ENCODE data around the gene PLSCR1. TPM values are rescaled to one million over a fixed set of nuclear protein-coding genes. Genes with fewer than 3 reads are reported as not detected.
"Not testable (repeated sequence)": the region's sequence is repeated elsewhere in the genome, so short reads cannot be mapped to it uniquely, and the experiment has no call there.

PLSCR1 gene
- total and polyA plus RNA-seq, 2 experiments from 2014 or later, result 62.7 to 78.3 TPM

DNA sequence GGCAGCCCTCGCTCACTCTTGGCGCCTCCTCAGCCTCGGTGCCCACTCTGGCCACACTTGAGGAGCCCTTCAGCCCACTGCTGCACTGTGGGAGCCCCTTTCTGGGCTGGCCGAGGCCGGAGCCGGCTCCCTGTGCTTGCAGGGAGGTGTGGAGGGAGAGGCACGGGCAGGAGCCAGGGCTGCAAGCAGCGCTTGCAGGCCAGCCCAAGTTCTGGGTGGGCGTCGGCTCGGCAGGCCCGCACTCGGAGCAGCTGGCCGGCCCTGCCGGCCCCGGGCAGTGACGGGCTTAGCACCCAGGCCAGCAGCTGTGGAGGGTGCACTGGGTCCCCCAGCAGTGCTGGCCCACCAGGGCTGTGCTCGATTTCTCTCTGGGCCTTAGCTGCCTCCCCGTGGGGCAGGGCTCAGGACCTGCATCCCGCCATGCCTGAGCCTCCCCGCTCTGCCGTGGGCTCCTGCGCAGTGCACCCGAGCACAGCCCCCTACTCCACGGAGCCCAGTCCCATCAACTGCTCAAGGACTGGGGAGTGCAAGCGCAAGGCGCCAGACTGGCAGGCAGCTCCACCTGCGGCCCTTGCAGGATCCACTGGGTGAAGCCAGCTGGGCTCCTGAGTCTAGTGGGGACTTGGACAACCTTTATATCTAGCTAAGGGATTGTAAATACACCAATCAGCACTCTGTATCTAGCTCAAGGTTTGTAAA is 47.1 kb downstream of the PLSCR1 start:
- H3K4me1 Mint-ChIP-seq; H3K79me2 ChIP-seq (replicated peaks; ENCODE audit: insufficient read depth); H4K20me1 ChIP-seq (replicated peaks; ENCODE audit: insufficient read depth); H3K36me3 ChIP-seq (ENCODE audit: insufficient read depth); H3K4me1 ChIP-seq (ENCODE audit: insufficient read depth); H2AFZ ChIP-seq; H3K4me2 ChIP-seq; H3K4me3 ChIP-seq; H3K9me2 ChIP-seq (ENCODE audit: insufficient read depth); ATAC-seq; H3K4me3 Mint-ChIP-seq; DNase-seq (ENCODE audit: low spot score); H3K27me3 Mint-ChIP-seq (ENCODE audit: insufficient read depth, low read depth, poor library complexity); H3K27me3 ChIP-seq (ENCODE audit: insufficient read depth); H3K27ac ChIP-seq (ENCODE audit: low read depth); H3F3A ChIP-seq (replicated peaks; ENCODE audit: low read depth); H3K27ac Mint-ChIP-seq: not testable (repeated sequence)
- Mint-ChIP-seq H3K36me3 (ENCODE audit: low read depth) (peaks cover 13% of the 10 kb centered on the region; the same call in 2 of the 3 replicates), H3K9me3 (peaks cover 14% of the 10 kb centered on the region)

DNA sequence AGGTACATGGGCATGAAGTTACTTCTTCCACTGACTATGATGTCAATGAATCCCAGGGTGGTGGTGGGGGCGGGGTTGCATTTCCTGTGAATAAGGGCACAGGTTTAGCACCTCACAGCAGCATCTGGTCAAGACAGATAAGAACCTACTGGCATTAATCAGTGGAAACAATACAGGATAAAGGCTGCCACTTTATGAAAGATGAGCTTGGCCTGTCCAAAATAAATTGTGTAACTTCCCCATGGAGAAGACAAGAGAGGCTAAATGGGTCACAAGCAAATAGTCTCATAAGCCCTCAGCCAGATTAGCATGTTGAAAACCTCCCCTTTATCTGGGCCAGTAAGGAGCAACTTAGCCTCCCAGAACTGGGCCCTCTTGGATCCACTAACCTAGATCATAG is 47.7 kb downstream of the PLSCR1 start:
- no peaks in the 10 kb centered on the region for H3K27me3 ChIP-seq (ENCODE audit: insufficient read depth)
- ATAC-seq (no peak), DNase-seq (ENCODE audit: low spot score) (no peak)
- H3K4me1 ChIP-seq (ENCODE audit: insufficient read depth), result no peaks in the 10 kb centered on the region
- no peaks in the 10 kb centered on the region for H3F3A ChIP-seq (replicated peaks; ENCODE audit: low read depth)
- H3K4me2 ChIP-seq, result no peak overlapping the region
- no peak overlapping the region for H3K4me3 Mint-ChIP-seq
- H3K27me3 Mint-ChIP-seq (ENCODE audit: insufficient read depth, low read depth, poor library complexity), result no peaks in the 10 kb centered on the region
- no peak overlapping the region for H3K27ac Mint-ChIP-seq
- H3K27ac ChIP-seq (ENCODE audit: low read depth), result no peak overlapping the region
- H3K36me3 ChIP-seq (ENCODE audit: insufficient read depth), result no peaks in the 10 kb centered on the region
- H3K9me3 Mint-ChIP-seq, result peaks cover 14% of the 10 kb centered on the region
- H2AFZ ChIP-seq, result no peak overlapping the region
- peaks cover 13% of the 10 kb centered on the region; the same call in 2 of the 3 replicates for H3K36me3 Mint-ChIP-seq (ENCODE audit: low read depth)
- no peaks in the 10 kb centered on the region; the same call in 2 of the 3 replicates for H3K4me1 Mint-ChIP-seq
- H3K9me2 ChIP-seq (ENCODE audit: insufficient read depth), result 0 out of 2 replicates have a peak, but pooled peaks cover 4% of the 10 kb centered on the region
- H4K20me1 ChIP-seq (replicated peaks; ENCODE audit: insufficient read depth), result no peaks in the 10 kb centered on the region
- no peaks in the 10 kb centered on the region for H3K79me2 ChIP-seq (replicated peaks; ENCODE audit: insufficient read depth)
- no peak overlapping the region for H3K4me3 ChIP-seq
- TF ChIP-seq ZNF114 (CRISPR knock-in tag; IDR thresholded peaks at IDR 0.05) (no peak), NANOG (IDR thresholded peaks at IDR 0.05; ENCODE audit: borderline replicate concordance) (no peak), ZNF331 (CRISPR knock-in tag; IDR thresholded peaks at IDR 0.05; ENCODE audit: low read depth) (no peak), CREB1 (CRISPR knock-in tag; IDR thresholded peaks at IDR 0.05; ENCODE audit: low read depth) (no peak), POLR2AphosphoS5 (IDR thresholded peaks at IDR 0.05; ENCODE audit: low read depth) (no peak), EZH2 (IDR thresholded peaks at IDR 0.05; ENCODE audit: low read depth, unreplicated experiment) (no peak), REST (IDR thresholded peaks at IDR 0.05; ENCODE audit: unreplicated experiment) (no peak), STAT1 (IDR thresholded peaks at IDR 0.05; ENCODE audit: unreplicated experiment) (no peak), ETS1 (IDR thresholded peaks at IDR 0.05) (no peak)
- TF ChIP-seq, protein P1, sequence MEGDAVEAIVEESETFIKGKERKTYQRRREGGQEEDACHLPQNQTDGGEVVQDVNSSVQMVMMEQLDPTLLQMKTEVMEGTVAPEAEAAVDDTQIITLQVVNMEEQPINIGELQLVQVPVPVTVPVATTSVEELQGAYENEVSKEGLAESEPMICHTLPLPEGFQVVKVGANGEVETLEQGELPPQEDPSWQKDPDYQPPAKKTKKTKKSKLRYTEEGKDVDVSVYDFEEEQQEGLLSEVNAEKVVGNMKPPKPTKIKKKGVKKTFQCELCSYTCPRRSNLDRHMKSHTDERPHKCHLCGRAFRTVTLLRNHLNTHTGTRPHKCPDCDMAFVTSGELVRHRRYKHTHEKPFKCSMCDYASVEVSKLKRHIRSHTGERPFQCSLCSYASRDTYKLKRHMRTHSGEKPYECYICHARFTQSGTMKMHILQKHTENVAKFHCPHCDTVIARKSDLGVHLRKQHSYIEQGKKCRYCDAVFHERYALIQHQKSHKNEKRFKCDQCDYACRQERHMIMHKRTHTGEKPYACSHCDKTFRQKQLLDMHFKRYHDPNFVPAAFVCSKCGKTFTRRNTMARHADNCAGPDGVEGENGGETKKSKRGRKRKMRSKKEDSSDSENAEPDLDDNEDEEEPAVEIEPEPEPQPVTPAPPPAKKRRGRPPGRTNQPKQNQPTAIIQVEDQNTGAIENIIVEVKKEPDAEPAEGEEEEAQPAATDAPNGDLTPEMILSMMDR (conservative IDR thresholded peaks at IDR 0.05; ENCODE audit: low read depth in 2 of 2), result no peak
